ENCODE results near the gene ZMIZ2. TPM values are rescaled to one million over a fixed set of nuclear protein-coding genes. Genes with fewer than 3 reads are reported as not detected.
A peak's percentile ranks its signal among the peaks of the same experiment; 100 is the strongest.
"Not testable (repeated sequence)": the region's sequence is repeated elsewhere in the genome, so short reads cannot be mapped to it uniquely, and the experiment has no call there.

ZMIZ2 gene
- polyA plus RNA-seq, 6 donors from 2014 or later, result 5.8 to 22.8 (median 13.4) TPM

- Mint-ChIP-seq H3K27me3 (no peaks in the 10 kb centered on the region), H3K9me3 (no peaks in the 10 kb centered on the region), H3K4me1 (peaks cover 17 to 33% (median 30%) of the 10 kb centered on the region in 3 donors), H3K36me3 (peaks cover 0 to 14% of the 10 kb centered on the region in 2 donors), H3K27ac (peak overlapping the region; percentile 92 to 99 (median 97)), H3K4me3 (peak overlapping the region; percentile 94 to 99 (median 97))
- ATAC-seq (ENCODE audit: low read depth in 2 of 2) (peak; percentile 6 to 10), DNase-seq (no peak)
These were observed 47.4 kb downstream of the ZMIZ2 start for GRCh38 chr7:44796034-44796503.

DNA sequence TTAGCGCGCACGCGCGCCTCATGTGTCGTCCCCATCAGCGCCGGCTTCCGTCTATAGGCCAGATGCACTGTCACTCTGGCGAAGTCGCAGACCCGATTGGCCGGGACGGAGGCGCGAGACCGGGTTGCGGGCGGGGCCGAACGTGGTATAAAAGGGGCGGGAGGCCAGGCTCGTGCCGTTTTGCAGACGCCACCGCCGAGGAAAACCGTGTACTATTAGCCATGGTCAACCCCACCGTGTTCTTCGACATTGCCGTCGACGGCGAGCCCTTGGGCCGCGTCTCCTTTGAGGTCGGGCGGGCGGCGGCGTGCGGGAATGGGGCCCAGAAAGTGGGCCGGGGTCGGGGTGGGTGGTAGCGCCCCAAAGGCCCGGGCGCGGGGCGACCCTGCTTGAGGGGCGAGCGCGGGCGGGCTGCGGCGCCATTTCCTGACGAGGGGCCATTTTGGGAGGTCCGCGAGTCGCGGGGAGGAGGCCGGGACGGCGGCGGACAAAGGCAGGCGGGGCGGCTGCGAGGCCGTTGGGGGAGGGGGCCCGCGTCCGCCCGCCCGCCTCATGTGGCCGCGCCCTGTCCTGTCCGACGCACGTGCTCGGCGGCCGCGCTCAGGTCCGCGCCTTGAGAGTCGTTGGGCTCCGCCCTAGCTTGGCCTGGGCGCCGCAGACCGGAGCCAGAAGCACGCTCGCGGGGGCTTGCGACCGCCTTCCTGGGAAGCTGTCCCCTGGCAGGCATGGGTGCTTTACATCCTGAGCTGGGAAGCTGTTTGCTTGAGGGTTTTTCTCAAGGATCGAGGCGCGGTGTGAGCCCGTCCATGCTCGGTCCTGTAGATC, 48.1 kb downstream of the ZMIZ2 start, which contains the start of gene PPIA:
TSS of gene PPIA (plus strand) at position 178 of the 825 bp plus-strand sequence. CDS start at position 222, 44 bp downstream.
- no peaks in the 10 kb centered on the region for H3K9me3 Mint-ChIP-seq
- ATAC-seq (ENCODE audit: low read depth in 2 of 2) (peak; percentile 86 to 88), DNase-seq (peak; percentile 98)
- peaks cover 0 to 16% of the 10 kb centered on the region in 2 donors for H3K36me3 Mint-ChIP-seq
- H3K4me1 Mint-ChIP-seq, result peaks cover 17 to 39% (median 31%) of the 10 kb centered on the region in 3 donors
- no peaks in the 10 kb centered on the region for H3K27me3 Mint-ChIP-seq
- peak within 1 kb of the TSS; percentile 97 to 99 (median 99) for H3K27ac Mint-ChIP-seq
- peak within 1 kb of the TSS; percentile 94 to 99 (median 97) for H3K4me3 Mint-ChIP-seq

- no peaks in the 10 kb centered on the region for H3K27me3 Mint-ChIP-seq
- no peaks in the 10 kb centered on the region for H3K9me3 Mint-ChIP-seq
- H3K36me3 Mint-ChIP-seq, result peaks cover 0 to 18% of the 10 kb centered on the region in 2 donors
- H3K4me1 Mint-ChIP-seq, result peaks cover 17 to 41% (median 31%) of the 10 kb centered on the region in 3 donors
- DNase-seq (peak; percentile 79), ATAC-seq (ENCODE audit: low read depth in 2 of 2) (peak; percentile 50 to 51)
- peak overlapping the region; percentile 94 to 99 (median 97) for H3K4me3 Mint-ChIP-seq
- peak overlapping the region; percentile 97 to 99 (median 99) for H3K27ac Mint-ChIP-seq
These were observed 48.9 kb downstream of the ZMIZ2 start for GRCh38 chr7:44797329-44798258.

DNA sequence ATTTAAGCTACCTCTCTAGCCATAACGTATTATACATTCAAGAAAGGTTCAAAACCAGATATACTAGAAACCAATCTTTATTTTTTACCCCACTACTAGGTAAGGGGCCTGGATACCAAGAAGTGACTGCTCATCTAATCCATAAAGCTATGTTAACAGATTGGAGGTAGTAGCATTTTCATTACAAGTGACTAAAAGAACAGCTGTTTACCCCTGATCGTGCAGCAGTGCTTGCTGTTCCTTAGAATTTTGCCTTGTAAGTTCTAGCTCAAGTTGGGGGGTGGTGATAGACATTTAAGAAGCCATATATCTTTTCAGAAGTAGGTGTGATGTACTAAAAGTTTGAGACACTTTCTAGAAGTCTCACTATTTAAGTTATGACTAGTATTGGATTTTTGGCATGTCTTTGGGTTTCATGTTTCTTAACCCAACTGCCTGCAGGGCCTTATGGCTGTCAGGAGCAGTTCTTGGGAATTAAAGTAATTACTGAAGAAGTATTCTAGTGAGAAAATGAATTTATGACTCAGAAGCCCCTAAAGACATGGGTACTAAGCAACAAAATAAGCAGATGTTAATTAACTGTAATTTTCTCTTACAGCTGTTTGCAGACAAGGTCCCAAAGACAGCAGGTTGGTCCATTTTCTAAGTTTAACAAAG, 50.1 kb downstream of the ZMIZ2 start:
- Mint-ChIP-seq H3K27me3 (no peaks in the 10 kb centered on the region), H3K4me1 (peaks cover 17 to 41% (median 31%) of the 10 kb centered on the region in 3 donors), H3K4me3 (peak overlapping the region in 7 of 8 donors; percentile 56 to 99 (median 95)), H3K27ac (peak overlapping the region in 5 of 6 donors; percentile 98 to 99 (median 99)), H3K9me3 (no peaks in the 10 kb centered on the region), H3K36me3 (peaks cover 0 to 18% of the 10 kb centered on the region in 2 donors)
- ATAC-seq (ENCODE audit: low read depth in 2 of 2) (no peak), DNase-seq (no peak)

- H3K4me1 Mint-ChIP-seq, result peaks cover 17 to 41% (median 31%) of the 10 kb centered on the region in 3 donors
- ATAC-seq (ENCODE audit: low read depth in 2 of 2), result no peak
- peak overlapping the region in 3 of 6 donors; percentile 43 to 92 (median 67) for H3K27ac Mint-ChIP-seq
- H3K9me3 Mint-ChIP-seq, result no peaks in the 10 kb centered on the region
- no peak for DNase-seq
- H3K27me3 Mint-ChIP-seq, result no peaks in the 10 kb centered on the region
- peaks cover 0 to 18% of the 10 kb centered on the region in 2 donors for H3K36me3 Mint-ChIP-seq
- H3K4me3 Mint-ChIP-seq, result peak overlapping the region in 2 of 8 donors; percentile 21 to 43
These were observed 51.3 kb downstream of the ZMIZ2 start for GRCh38 chr7:44799939-44800338.

- no peaks in the 10 kb centered on the region for H3K9me3 Mint-ChIP-seq
- DNase-seq, result no peak
- peak overlapping the region in 2 of 8 donors; percentile 16 to 25 for H3K4me3 Mint-ChIP-seq
- H3K36me3 Mint-ChIP-seq, result peaks cover 0 to 18% of the 10 kb centered on the region in 2 donors
- no peak for ATAC-seq (ENCODE audit: low read depth in 2 of 2)
- no peaks in the 10 kb centered on the region for H3K27me3 Mint-ChIP-seq
- peaks cover 17 to 39% (median 24%) of the 10 kb centered on the region in 3 donors for H3K4me1 Mint-ChIP-seq
- peak overlapping the region in 4 of 6 donors; percentile 3 to 82 (median 13) for H3K27ac Mint-ChIP-seq
These were observed 53.2 kb downstream of the ZMIZ2 start for GRCh38 chr7:44801890-44802289.

GRCh38 chr7:44802418-44803025, 53.9 kb downstream of the ZMIZ2 start:
- Mint-ChIP-seq H3K27ac (peak overlapping the region in 3 of 6 donors; percentile 23 to 82 (median 34)), H3K4me1 (peaks cover 13 to 35% (median 20%) of the 10 kb centered on the region in 3 donors), H3K4me3 (no peak overlapping the region), H3K9me3 (no peaks in the 10 kb centered on the region), H3K36me3 (peaks cover 0 to 18% of the 10 kb centered on the region in 2 donors), H3K27me3 (no peaks in the 10 kb centered on the region)
- ATAC-seq (ENCODE audit: low read depth in 2 of 2) (no peak), DNase-seq (no peak)

DNA sequence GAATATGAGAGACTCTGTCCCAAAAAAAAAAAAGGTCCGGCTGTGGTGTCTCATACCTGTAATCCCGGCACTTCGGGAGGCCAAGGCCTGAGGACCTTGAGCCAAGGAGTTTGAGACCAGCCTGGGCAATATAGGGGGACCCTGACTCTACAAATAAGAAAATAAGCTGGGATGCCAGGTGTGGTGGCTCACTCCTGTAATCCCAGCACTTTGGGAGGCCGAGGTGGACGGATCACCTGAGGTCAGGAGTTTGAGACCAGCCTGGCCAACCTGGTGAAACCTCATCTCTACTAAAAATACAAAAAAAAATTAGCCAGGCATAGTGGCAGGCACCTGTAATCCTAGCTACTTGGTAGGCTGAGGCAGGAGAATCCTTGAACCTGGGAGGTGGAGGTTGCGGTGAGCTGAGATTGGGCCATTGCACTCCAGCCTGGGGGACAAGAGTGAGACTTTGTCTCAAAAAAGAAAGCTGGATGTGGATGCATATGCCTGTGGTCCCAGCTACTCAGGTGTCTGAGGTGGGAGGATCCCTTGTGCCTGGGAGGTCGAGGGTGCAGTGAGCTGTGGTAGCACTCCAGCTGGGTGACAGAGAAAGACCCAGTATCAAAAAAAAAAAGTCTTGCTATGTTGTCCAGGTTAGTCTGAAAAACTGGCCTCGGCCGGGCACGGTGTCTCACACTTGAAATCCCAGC, 55.3 kb downstream of the ZMIZ2 start:
- DNase-seq; H3K27me3 Mint-ChIP-seq; H3K9me3 Mint-ChIP-seq; ATAC-seq (ENCODE audit: low read depth in 2 of 2); H3K4me3 Mint-ChIP-seq: not testable (repeated sequence)
- H3K4me1 Mint-ChIP-seq, result peaks cover 3 to 22% (median 9%) of the 10 kb centered on the region in 3 donors
- H3K27ac Mint-ChIP-seq, result peak overlapping the region in 2 of 6 donors; percentile 12 to 50
- H3K36me3 Mint-ChIP-seq, result peaks cover 0 to 18% of the 10 kb centered on the region in 2 donors

DNA sequence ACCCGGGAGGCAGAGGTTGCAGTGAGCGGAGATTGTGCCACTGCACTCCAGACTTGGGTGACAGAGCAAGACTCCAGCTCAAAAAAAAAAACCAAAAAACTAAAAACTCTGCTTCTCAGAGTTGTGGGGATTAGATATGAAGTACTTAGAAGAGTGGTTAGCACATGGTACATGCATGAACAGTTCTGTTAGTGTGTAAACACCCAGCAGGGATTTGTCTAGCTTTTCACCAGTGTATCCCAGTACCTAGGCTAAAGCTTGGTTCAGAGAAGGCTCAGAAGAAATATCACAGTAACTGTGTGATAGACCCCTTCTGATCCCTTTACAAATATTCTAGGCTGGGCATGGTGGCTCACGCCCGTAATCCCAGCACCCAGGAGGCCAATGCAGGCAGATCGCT, 57.3 kb downstream of the ZMIZ2 start:
- ATAC-seq (ENCODE audit: low read depth in 2 of 2), result no peak
- peaks cover 0 to 4% of the 10 kb centered on the region in 2 donors for H3K36me3 Mint-ChIP-seq
- H3K9me3 Mint-ChIP-seq, result no peaks in the 10 kb centered on the region
- no peak overlapping the region for H3K27ac Mint-ChIP-seq
- no peaks in the 10 kb centered on the region for H3K27me3 Mint-ChIP-seq
- DNase-seq, result no peak
- peak overlapping the region in 1 of 8 donors; percentile 60 for H3K4me3 Mint-ChIP-seq
- H3K4me1 Mint-ChIP-seq, result peaks cover 0 to 9% (median 2%) of the 10 kb centered on the region in 3 donors

- Mint-ChIP-seq H3K4me1 (no peaks in the 10 kb centered on the region), H3K4me3 (no peak overlapping the region), H3K27ac (peak overlapping the region in 1 of 6 donors; percentile 29), H3K27me3 (no peaks in the 10 kb centered on the region), H3K36me3 (no peaks in the 10 kb centered on the region), H3K9me3 (no peaks in the 10 kb centered on the region)
- DNase-seq (no peak), ATAC-seq (ENCODE audit: low read depth in 2 of 2) (no peak)
These were observed 60.3 kb downstream of the ZMIZ2 start for GRCh38 chr7:44808914-44809393.

GRCh38 chr7:44811093-44811492, 62.4 kb downstream of the ZMIZ2 start:
- Mint-ChIP-seq H3K27ac (no peak overlapping the region), H3K4me1 (peaks cover 0 to 2% (median 0%) of the 10 kb centered on the region in 3 donors), H3K4me3 (no peak overlapping the region), H3K9me3 (no peaks in the 10 kb centered on the region), H3K36me3 (no peaks in the 10 kb centered on the region), H3K27me3 (no peaks in the 10 kb centered on the region)
- DNase-seq, result no peak
- no peak for ATAC-seq (ENCODE audit: low read depth in 2 of 2)

DNA sequence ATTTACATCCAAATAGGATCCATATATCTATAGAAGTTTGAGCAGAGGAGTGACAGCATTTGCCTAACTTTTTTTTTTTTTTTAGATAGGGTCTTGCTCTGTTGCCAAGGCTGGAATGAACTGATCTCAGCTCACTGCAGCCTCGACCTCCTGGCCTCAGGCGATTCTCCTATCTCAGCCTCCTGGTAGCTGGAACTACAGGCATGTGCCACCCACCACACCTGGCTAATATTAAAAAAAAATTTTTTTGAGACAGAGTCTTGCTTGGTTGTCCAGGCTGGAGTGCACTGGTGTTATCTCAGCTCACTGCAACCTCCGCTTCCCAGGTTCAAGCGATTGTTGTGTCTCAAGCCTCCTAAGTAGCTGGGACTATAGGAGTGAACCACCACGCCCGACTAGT, 62.9 kb downstream of the ZMIZ2 start:
- Mint-ChIP-seq H3K27me3 (no peaks in the 10 kb centered on the region), H3K27ac (no peak overlapping the region), H3K9me3 (no peaks in the 10 kb centered on the region), H3K4me3 (no peak overlapping the region), H3K36me3 (no peaks in the 10 kb centered on the region), H3K4me1 (peaks cover 0 to 2% (median 0%) of the 10 kb centered on the region in 3 donors)
- no peak for DNase-seq
- no peak for ATAC-seq (ENCODE audit: low read depth in 2 of 2)
